Keratinocyte (primary cell): ENCODE measurements around the gene SCAPER. TPM values are rescaled to one million over a fixed set of nuclear protein-coding genes. Genes with fewer than 3 reads are reported as not detected.

Source experiments
- DNase-seq: peaks from one replicate; pipeline ENCODE4 v3.0.0-alpha.2; 2011; ENCODE audit warnings: low read depth, missing footprints, low spot score
- FAIRE-seq: peaks from 2 replicates; lab custom pipeline; 2011; peaks lifted over from hg19 to GRCh38; lab: Jason Lieb, UNC
- H2AFZ ChIP-seq: 2 replicates; pipeline ENCODE4 v1.6.0; 2012; ENCODE audit warnings: low read length, control low read depth, inconsistent platforms; ENCODE audit not compliant: control insufficient read depth
- H3K27ac ChIP-seq: 2 replicates; pipeline ENCODE4 v1.5.1; 2011; ENCODE audit warnings: low read length; ENCODE audit not compliant: control insufficient read depth, insufficient read depth
- H3K27me3 ChIP-seq: 3 replicates; pipeline ENCODE4 v1.6.0; 2011; ENCODE audit warnings: low read length; ENCODE audit not compliant: control insufficient read depth, insufficient read depth; ENCODE audit errors: extremely low read depth
- H3K36me3 ChIP-seq, 2 experiments: 2 replicates in 1 of 2; 3 replicates in 1 of 2; pipeline ENCODE4 v1.5.1; 2011; ENCODE audit warnings: low read length in 2 of 2, mild to moderate bottlenecking in 1 of 2; ENCODE audit not compliant: control insufficient read depth in 2 of 2, insufficient read depth in 2 of 2; ENCODE audit errors: extremely low read depth in 1 of 2
- H3K4me1 ChIP-seq: 3 replicates; pipeline ENCODE4 v1.5.1; 2011; ENCODE audit warnings: low read length; ENCODE audit not compliant: control insufficient read depth, insufficient read depth; ENCODE audit errors: extremely low read depth
- H3K4me2 ChIP-seq: 3 replicates; pipeline ENCODE4 v1.6.0; 2011; ENCODE audit warnings: low read depth, low read length; ENCODE audit not compliant: control insufficient read depth, insufficient read depth; ENCODE audit errors: extremely low read depth
- H3K4me3 ChIP-seq, 3 experiments: fragments of 200-600 bp in 1 of 3; sonication (generic) in 1 of 3; 2 replicates in 2 of 3; 3 replicates in 1 of 3; pipeline ENCODE4 v1.5.1; 2011 to 2016; ENCODE audit warnings: low read length in 3 of 3, mild to moderate bottlenecking in 3 of 3, control low read depth in 2 of 3, inconsistent platforms in 1 of 3, low read depth in 1 of 3, mixed read lengths in 1 of 3, mixed run types in 1 of 3, moderate library complexity in 1 of 3; ENCODE audit not compliant: control insufficient read depth in 2 of 3, insufficient read depth in 2 of 3; ENCODE audit errors: extremely low read depth in 1 of 3
- H3K79me2 ChIP-seq: 2 replicates; pipeline ENCODE4 v1.6.0; 2012; ENCODE audit warnings: low read length; ENCODE audit not compliant: control insufficient read depth, insufficient read depth
- H3K9ac ChIP-seq: 3 replicates; pipeline ENCODE4 v1.6.0; 2011; ENCODE audit warnings: low read length; ENCODE audit not compliant: control insufficient read depth, insufficient read depth; ENCODE audit errors: extremely low read depth
- H3K9me1 ChIP-seq: 3 replicates; pipeline ENCODE4 v1.6.0; 2011; ENCODE audit warnings: low read length; ENCODE audit not compliant: control insufficient read depth, insufficient read depth; ENCODE audit errors: extremely low read depth
- H3K9me3 ChIP-seq: 2 replicates; pipeline ENCODE4 v1.5.1; 2012; ENCODE audit warnings: low read depth, low read length; ENCODE audit not compliant: control insufficient read depth
- H4K20me1 ChIP-seq: 3 replicates; pipeline ENCODE4 v1.6.0; 2011; ENCODE audit warnings: low read length; ENCODE audit not compliant: control insufficient read depth, insufficient read depth; ENCODE audit errors: extremely low read depth
- EZH2 ChIP-seq: IDR thresholded peaks from one replicate; pipeline ENCODE4 v1.6.1; 2012; ENCODE audit warnings: inconsistent platforms, mild to moderate bottlenecking, low read length, moderate library complexity
- dilution Hi-C: fragments of 300-500 bp; cut with MboI; formaldehyde crosslinking; loops from one replicate; pipeline ENCODE4 v1.7.0; 2020; ENCODE audit warnings: low sequenced_read_pairs; ENCODE audit not compliant: extremely low pct_ligation_motif_present
- polyA plus RNA-seq, 5 experiments: library from polyadenylated mRNA; depleted of rRNA in 3 of 5; stranded (reverse) in 3 of 5; stranded (forward) in 1 of 5; unstranded in 1 of 5; fragments of >200 nt; gene quantifications; 1 replicate in 1 of 5; 2 replicates in 3 of 5; 3 replicates in 1 of 5; pipeline versions ENCODE4 v1.2.1 to v1.2.3, GENCODE V29; 2011 to 2012; ENCODE audit warnings: missing spikeins in 2 of 5, low read depth in 1 of 5, low replicate concordance in 1 of 5
- TF ChIP-seq, protein P1 (sequence below), 3 experiments: IDR thresholded peaks in 1 of 3; conservative IDR thresholded peaks in 1 of 3; optimal IDR thresholded peaks in 1 of 3; 2 replicates in 2 of 3; 3 replicates in 1 of 3; pipeline versions ENCODE3 to v1.5.1; 2011; ENCODE audit warnings: low read length in 3 of 3, mild to moderate bottlenecking in 3 of 3, moderate library complexity in 2 of 3, control low read depth in 1 of 3, inconsistent platforms in 1 of 3; ENCODE audit not compliant: insufficient read depth in 2 of 3; ENCODE audit errors: extremely low read depth in 1 of 3

Gene SCAPER
- polyA plus RNA-seq, 1 donor (not counting 4 experiments of a cell fraction or from before 2014, with no cell fraction given) = 5.2 TPM

DNA sequence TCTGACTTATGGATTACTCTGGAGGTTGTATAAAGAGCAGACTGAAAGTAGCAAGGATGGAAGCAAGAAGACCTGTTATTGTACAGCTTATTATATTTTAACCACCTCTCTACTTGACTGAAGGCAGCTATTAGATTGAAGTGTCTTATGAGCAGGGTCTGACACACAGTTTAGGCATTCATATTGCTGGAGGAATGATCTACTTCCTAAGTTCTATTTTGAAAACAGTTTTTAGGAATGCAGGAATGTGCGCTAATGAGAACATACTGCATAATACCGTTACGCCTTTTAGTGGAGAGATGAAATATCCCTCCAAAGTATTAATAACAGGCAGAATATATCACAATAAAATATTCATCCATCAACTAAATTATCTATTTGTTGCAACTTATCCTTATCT, 375.2 kb downstream of the SCAPER start:
- no peaks in the 10 kb centered on the region for H3K4me1 ChIP-seq
- H4K20me1 ChIP-seq = no peaks in the 10 kb centered on the region
- no peak overlapping the region for H3K9ac ChIP-seq
- no peak overlapping the region for H3K4me3 ChIP-seq
- FAIRE-seq (no peak), DNase-seq (no peak)
- no peaks in the 10 kb centered on the region for H3K9me3 ChIP-seq
- H2AFZ ChIP-seq = no peak overlapping the region
- no peaks in the 10 kb centered on the region for H3K36me3 ChIP-seq
- H3K4me2 ChIP-seq = no peak overlapping the region
- H3K9me1 ChIP-seq = no peaks in the 10 kb centered on the region
- TF ChIP-seq, protein P1, sequence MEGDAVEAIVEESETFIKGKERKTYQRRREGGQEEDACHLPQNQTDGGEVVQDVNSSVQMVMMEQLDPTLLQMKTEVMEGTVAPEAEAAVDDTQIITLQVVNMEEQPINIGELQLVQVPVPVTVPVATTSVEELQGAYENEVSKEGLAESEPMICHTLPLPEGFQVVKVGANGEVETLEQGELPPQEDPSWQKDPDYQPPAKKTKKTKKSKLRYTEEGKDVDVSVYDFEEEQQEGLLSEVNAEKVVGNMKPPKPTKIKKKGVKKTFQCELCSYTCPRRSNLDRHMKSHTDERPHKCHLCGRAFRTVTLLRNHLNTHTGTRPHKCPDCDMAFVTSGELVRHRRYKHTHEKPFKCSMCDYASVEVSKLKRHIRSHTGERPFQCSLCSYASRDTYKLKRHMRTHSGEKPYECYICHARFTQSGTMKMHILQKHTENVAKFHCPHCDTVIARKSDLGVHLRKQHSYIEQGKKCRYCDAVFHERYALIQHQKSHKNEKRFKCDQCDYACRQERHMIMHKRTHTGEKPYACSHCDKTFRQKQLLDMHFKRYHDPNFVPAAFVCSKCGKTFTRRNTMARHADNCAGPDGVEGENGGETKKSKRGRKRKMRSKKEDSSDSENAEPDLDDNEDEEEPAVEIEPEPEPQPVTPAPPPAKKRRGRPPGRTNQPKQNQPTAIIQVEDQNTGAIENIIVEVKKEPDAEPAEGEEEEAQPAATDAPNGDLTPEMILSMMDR (optimal IDR thresholded peaks at IDR 0.05 in 1 of 3, IDR thresholded peaks at IDR 0.05 in 1 of 3, conservative IDR thresholded peaks at IDR 0.05 in 1 of 3; ENCODE audit: extremely low read depth in 1 of 3, insufficient read depth in 2 of 3, low read length in 3 of 3) = no peak
- TF ChIP-seq EZH2 = no peak
- no peaks in the 10 kb centered on the region for H3K79me2 ChIP-seq
- no peak overlapping the region for H3K27ac ChIP-seq
- dilution Hi-C loops = no loop called here
- H3K27me3 ChIP-seq = no peaks in the 10 kb centered on the region

- Histone ChIP-seq H3K36me3 (no peaks in the 10 kb centered on the region), H3K4me1 (no peaks in the 10 kb centered on the region), H3K27ac (no peak overlapping the region), H3K4me2 (no peak overlapping the region), H2AFZ (no peak overlapping the region), H3K9me3 (no peaks in the 10 kb centered on the region), H3K27me3 (no peaks in the 10 kb centered on the region), H3K9me1 (no peaks in the 10 kb centered on the region), H4K20me1 (no peaks in the 10 kb centered on the region), H3K9ac (no peak overlapping the region), H3K79me2 (no peaks in the 10 kb centered on the region), H3K4me3 (no peak overlapping the region)
- dilution Hi-C loops = no loop called here
- TF ChIP-seq, protein P1 (optimal IDR thresholded peaks at IDR 0.05 in 1 of 3, IDR thresholded peaks at IDR 0.05 in 1 of 3, conservative IDR thresholded peaks at IDR 0.05 in 1 of 3; ENCODE audit: extremely low read depth in 1 of 3, insufficient read depth in 2 of 3, low read length in 3 of 3) = no peak
- no peak for TF ChIP-seq EZH2
- DNase-seq = no peak
- no peak for FAIRE-seq
These were observed 379.0 kb downstream of the SCAPER start for GRCh38 chr15:76526111-76526510.
